CD4-positive, alpha-beta T cell (primary cell): ENCODE results near the gene ZNF438. TPM values are rescaled to one million over a fixed set of nuclear protein-coding genes. Genes with fewer than 3 reads are reported as not detected.

Experiments
- ATAC-seq: fragments of 200-7000 bp; cut with Tn5 transposase; one replicate; pipeline ENCODE4 v1.10.0; 2022; ENCODE audit warnings: mild to moderate bottlenecking; ENCODE audit not compliant: poor library complexity
- CTCF ChIA-PET: fragments of 350-600 bp; sonication (Branson Sonifier 250); formaldehyde crosslinking; loops from one replicate; lab custom pipeline; 2021; ENCODE audit warnings: antibody characterized with exemption, inconsistent platforms; lab: Charles Lee
- POLR2A ChIA-PET: fragments of 350-600 bp; sonication (Branson Sonifier 250); formaldehyde crosslinking; loops from one replicate; lab custom pipeline; 2021; ENCODE audit warnings: antibody characterized with exemption, inconsistent platforms; lab: Charles Lee
- DNase-seq, 14 experiments: peaks; one replicate each; pipeline ENCODE4 v3.0.0-alpha.2; 2013 to 2020; ENCODE audit warnings: mixed read lengths in 2 of 14
- H3K27ac ChIP-seq, 2 donors: one replicate each; pipeline versions ENCODE4 v1.5.1 to v1.7.0; 2013; ENCODE audit warnings: low read length in 2 of 2, low read depth in 1 of 2, mild to moderate bottlenecking in 1 of 2
- H3K27me3 ChIP-seq, 2 experiments: 1 replicate in 1 of 2; 2 replicates in 1 of 2; pipeline versions ENCODE4 v1.6.1 to v1.7.0; 2013; ENCODE audit warnings: low read length in 2 of 2, control low read depth in 1 of 2, mild to moderate bottlenecking in 1 of 2, moderate library complexity in 1 of 2; ENCODE audit not compliant: insufficient read depth in 2 of 2, control insufficient read depth in 1 of 2
- H3K36me3 ChIP-seq: one replicate; pipeline ENCODE4 v1.6.1; 2013; ENCODE audit warnings: low read length, control low read depth; ENCODE audit not compliant: insufficient read depth
- H3K4me1 ChIP-seq: one replicate; pipeline ENCODE4 v1.6.1; 2013; ENCODE audit warnings: low read length, control low read depth; ENCODE audit not compliant: insufficient read depth
- H3K4me3 ChIP-seq: one replicate; pipeline ENCODE4 v1.5.1; 2013; ENCODE audit warnings: mild to moderate bottlenecking, low read length, moderate library complexity
- H3K9me3 ChIP-seq, 2 experiments: 1 replicate in 1 of 2; 2 replicates in 1 of 2; pipeline versions ENCODE4 v1.6.1 to v1.7.0; 2013; ENCODE audit warnings: low read length in 2 of 2, mild to moderate bottlenecking in 2 of 2, control low read depth in 1 of 2, moderate library complexity in 1 of 2; ENCODE audit not compliant: control insufficient read depth in 1 of 2, insufficient read depth in 1 of 2
- H3K27ac Mint-ChIP-seq: one replicate; pipeline ENCODE4 v1.8.0; 2020; ENCODE audit warnings: mixed read lengths
- H3K27me3 Mint-ChIP-seq: one replicate; pipeline ENCODE4 v1.8.0; 2021; ENCODE audit warnings: mixed read lengths
- H3K36me3 Mint-ChIP-seq: one replicate; pipeline ENCODE4 v1.8.0; 2021; ENCODE audit warnings: low read depth, mixed read lengths
- H3K4me1 Mint-ChIP-seq: one replicate; pipeline ENCODE4 v1.8.0; 2021; ENCODE audit warnings: low read depth, mixed read lengths
- H3K4me3 Mint-ChIP-seq: one replicate; pipeline ENCODE4 v1.8.0; 2020; ENCODE audit warnings: mild to moderate bottlenecking, mixed read lengths
- H3K9me3 Mint-ChIP-seq: one replicate; pipeline ENCODE4 v1.8.0; 2020; ENCODE audit warnings: mixed read lengths
- CTCF ChIP-seq: fragments of 200-600 bp; IDR thresholded peaks from one replicate; pipeline ENCODE4 v1.8.0; 2022; ENCODE audit warnings: antibody characterized with exemption, mild to moderate bottlenecking
- intact Hi-C, 2 experiments: fragments of 100-400 bp; cut with DNase I in 1 of 2; cut with micrococcal nuclease in 1 of 2; formaldehyde crosslinking; loops; one replicate each; pipeline versions ENCODE4 v1.15.1 to v1.9.0; 2023 to 2025; cut with DNase I, micrococcal nuclease
- total RNA-seq, 174 experiments: library from RNA in 2 of 174; stranded (reverse) in 2 of 174; gene quantifications; one replicate each; pipeline ENCODE4 v1.2.3 and lab custom pipeline; 2021 to 2026

ZNF438 gene
- total RNA-seq, 2 experiments from 2014 or later: 1.9 to 2.0 TPM

GRCh38 chr10:30832749-30833627 is 198.7 kb downstream of the ZNF438 start:
- H3K27ac Mint-ChIP-seq: no peak overlapping the region
- Histone ChIP-seq H3K27me3 (no peaks in the 10 kb centered on the region), H3K27ac (no peak overlapping the region), H3K4me3 (no peak overlapping the region), H3K36me3 (no peaks in the 10 kb centered on the region), H3K9me3 (no peaks in the 10 kb centered on the region), H3K4me1 (no peaks in the 10 kb centered on the region)
- no peaks in the 10 kb centered on the region for H3K27me3 Mint-ChIP-seq
- ChIA-PET POLR2A (no interaction called here), CTCF (no interaction called here)
- DNase-seq (no peak), ATAC-seq (no peak)
- no peak overlapping the region for H3K4me3 Mint-ChIP-seq
- intact Hi-C loops: no loop called here
- no peaks in the 10 kb centered on the region for H3K9me3 Mint-ChIP-seq
- no peaks in the 10 kb centered on the region for H3K4me1 Mint-ChIP-seq
- no peak for TF ChIP-seq CTCF
- no peaks in the 10 kb centered on the region for H3K36me3 Mint-ChIP-seq

GRCh38 chr10:30832001-30832748 is 199.5 kb downstream of the ZNF438 start:
- no peaks in the 10 kb centered on the region for H3K36me3 Mint-ChIP-seq
- no peaks in the 10 kb centered on the region for H3K9me3 ChIP-seq
- no peak overlapping the region for H3K27ac Mint-ChIP-seq
- POLR2A ChIA-PET: no interaction called here
- TF ChIP-seq CTCF: no peak
- no peak overlapping the region for H3K4me3 Mint-ChIP-seq
- no peaks in the 10 kb centered on the region for H3K4me1 Mint-ChIP-seq
- intact Hi-C loops: no loop called here
- H3K27me3 Mint-ChIP-seq: no peaks in the 10 kb centered on the region
- H3K27me3 ChIP-seq: no peaks in the 10 kb centered on the region
- CTCF ChIA-PET: no interaction called here
- H3K36me3 ChIP-seq: no peaks in the 10 kb centered on the region
- DNase-seq: no peak
- H3K27ac ChIP-seq: no peak overlapping the region
- no peaks in the 10 kb centered on the region for H3K9me3 Mint-ChIP-seq
- H3K4me3 ChIP-seq: no peak overlapping the region
- no peaks in the 10 kb centered on the region for H3K4me1 ChIP-seq
- no peak for ATAC-seq

GRCh38 chr10:30831426-30831825 is 200.2 kb downstream of the ZNF438 start:
- POLR2A ChIA-PET: no interaction called here
- no peak overlapping the region for H3K27ac Mint-ChIP-seq

More at GRCh38 chr10:30831426-30831825, 200.2 kb downstream of the ZNF438 start:
- ATAC-seq (no peak), DNase-seq (no peak)
- no peaks in the 10 kb centered on the region for H3K27me3 Mint-ChIP-seq
- H3K27me3 ChIP-seq: no peaks in the 10 kb centered on the region
- H3K4me1 ChIP-seq: no peaks in the 10 kb centered on the region
- H3K36me3 Mint-ChIP-seq: no peaks in the 10 kb centered on the region
- H3K4me3 Mint-ChIP-seq: no peak overlapping the region
- no peak for TF ChIP-seq CTCF
- intact Hi-C loops: no loop called here
- H3K36me3 ChIP-seq: no peaks in the 10 kb centered on the region
- H3K27ac ChIP-seq: no peak overlapping the region
- H3K9me3 ChIP-seq: no peaks in the 10 kb centered on the region
- no peaks in the 10 kb centered on the region for H3K9me3 Mint-ChIP-seq
- CTCF ChIA-PET: no interaction called here
- no peaks in the 10 kb centered on the region for H3K4me1 Mint-ChIP-seq
- H3K4me3 ChIP-seq: no peak overlapping the region
